Panc1 (cell line): ENCODE measurements around the gene PLEKHG2. TPM values are rescaled to one million over a fixed set of nuclear protein-coding genes. Genes with fewer than 3 reads are reported as not detected.

Experiments
- ATAC-seq: fragments of 200-7000 bp; cut with Tn5 transposase; 2 replicates; pipeline ENCODE4 v1.9.1; 2020; ENCODE audit warnings: mild to moderate bottlenecking, moderate library complexity
- BruUV-seq: library from RNA; stranded (reverse); fragments of 400-500 nt; replicated peaks from 2 replicates; lab custom pipeline; 2021; lab: Mats Ljungman, UMichigan
- CTCF ChIA-PET: fragments of 300-600 bp; sonication (Branson Sonifier 250); formaldehyde crosslinking; loops from one replicate; lab custom pipeline; 2022; ENCODE audit warnings: antibody characterized with exemption; lab: Charles Lee
- POLR2A ChIA-PET: fragments of 300-600 bp; sonication (Branson Sonifier 250); formaldehyde crosslinking; loops from one replicate; lab custom pipeline; 2022; ENCODE audit warnings: antibody characterized with exemption; lab: Charles Lee
- DNase-seq: peaks from one replicate; pipeline ENCODE4 v3.0.0-alpha.2; 2010; ENCODE audit warnings: low read depth, low spot score
- H3K27ac ChIP-seq: 2 replicates; pipeline ENCODE4 v1.5.1; 2011; ENCODE audit warnings: mild to moderate bottlenecking, low read length, inconsistent platforms
- H3K27me3 ChIP-seq: fragments of 200-500 bp; sonication (Bioruptor generic); 2 replicates; pipeline ENCODE4 v1.6.0; 2014; ENCODE audit warnings: low read length, inconsistent platforms; ENCODE audit not compliant: control insufficient read depth, insufficient read depth
- H3K36me3 ChIP-seq: fragments of 200-500 bp; sonication (Bioruptor generic); 2 replicates; pipeline ENCODE4 v1.5.1; 2014; ENCODE audit warnings: inconsistent platforms, mild to moderate bottlenecking, low read length, moderate library complexity; ENCODE audit not compliant: control insufficient read depth, insufficient read depth
- H3K4me1 ChIP-seq: 2 replicates; pipeline ENCODE4 v1.5.1; 2011; ENCODE audit warnings: inconsistent platforms, mild to moderate bottlenecking, low read length, moderate library complexity; ENCODE audit not compliant: control insufficient read depth, insufficient read depth
- H3K4me3 ChIP-seq, 2 experiments: 2 replicates each; pipeline ENCODE4 v1.5.1; 2011 to 2012; ENCODE audit warnings: low read depth in 2 of 2, low read length in 2 of 2, mild to moderate bottlenecking in 2 of 2, inconsistent platforms in 1 of 2, moderate library complexity in 1 of 2
- H3K9me3 ChIP-seq: fragments of 200-500 bp; sonication (Bioruptor generic); 2 replicates; pipeline ENCODE4 v1.5.1; 2014; ENCODE audit warnings: low read depth, mild to moderate bottlenecking, inconsistent platforms, low read length, moderate library complexity; ENCODE audit not compliant: control insufficient read depth, insufficient read depth
- CTCF ChIP-seq: fragments of 450-650 bp; IDR thresholded peaks from 2 replicates; pipeline ENCODE4 v1.5.1; 2017; ENCODE audit warnings: mild to moderate bottlenecking
- POLR2AphosphoS5 ChIP-seq: IDR thresholded peaks from 2 replicates; pipeline ENCODE4 v1.6.1; 2012; ENCODE audit warnings: mild to moderate bottlenecking, low read depth, low read length, moderate library complexity
- REST ChIP-seq, 2 experiments: IDR thresholded peaks; 2 replicates each; pipeline ENCODE4 v1.6.1; 2011 to 2012; ENCODE audit warnings: low read depth in 2 of 2, control low read depth in 1 of 2, low read length in 1 of 2, mild to moderate bottlenecking in 1 of 2, moderate library complexity in 1 of 2; ENCODE audit not compliant: insufficient read depth in 1 of 2
- SIN3A ChIP-seq: IDR thresholded peaks from 2 replicates; pipeline ENCODE4 v1.6.1; 2012; ENCODE audit warnings: low read depth, mild to moderate bottlenecking, low read length, moderate library complexity, borderline replicate concordance; ENCODE audit not compliant: insufficient read depth
- TCF7L2 ChIP-seq: IDR thresholded peaks from 2 replicates; pipeline ENCODE4 v1.6.1; 2011; ENCODE audit warnings: mild to moderate bottlenecking, low read depth, low read length, inconsistent platforms
- in situ Hi-C: cut with HindIII; loops from 2 replicates; pipeline ENCODE4 v1.10.0; 2016; ENCODE audit warnings: low sequenced_read_pairs, low pct_unique_long_range_greater_than_20kb
- intact Hi-C: fragments of 100-400 bp; cut with micrococcal nuclease; formaldehyde crosslinking; loops from one replicate; pipeline ENCODE4 v1.10.0; 2022; ENCODE audit not compliant: unreplicated experiment
- total RNA-seq: library from RNA; stranded (reverse); gene quantifications from one replicate; pipeline ENCODE4 v1.2.1, GENCODE V29; 2021; ENCODE audit not compliant: unreplicated experiment

Gene PLEKHG2
- total RNA-seq, 1 experiment from 2014 or later: 1,988 TPM

- Histone ChIP-seq H3K27me3 (no peaks in the 10 kb centered on the region), H3K4me1 (peaks cover 89% of the 10 kb centered on the region), H3K36me3 (no peaks in the 10 kb centered on the region), H3K4me3 (peak overlapping the region; percentile 34 to 55; a peak in 3 of 4 replicates), H3K9me3 (no peaks in the 10 kb centered on the region), H3K27ac (peak overlapping the region; percentile 90)
- ATAC-seq (peak; percentile 13), DNase-seq (peak; percentile 91)
- in situ Hi-C loops: no loop called here
- ChIA-PET CTCF (interaction anchor here (0.6 to 7.4 kb wide), 14 partner anchors 10 to 753 kb away, joined by 3 to 280 read pairs (median 7); partner anchors contain the start of genes MED29, PAF1, PLEKHG2 and RPS16), POLR2A (interaction anchor here (0.5 to 15.7 kb wide), 22 partner anchors 7 to 762 kb away, joined by 3 to 524 read pairs (median 4); partner anchors contain the start of genes IFNL1, MED29, PAF1 and PLEKHG2)
- BruUV-seq: no TSS peak
- no peak for TF ChIP-seq TCF7L2
- no peak for TF ChIP-seq SIN3A
- no peak for TF ChIP-seq POLR2AphosphoS5
- TF ChIP-seq REST (IDR thresholded peaks at IDR 0.05; ENCODE audit: insufficient read depth in 1 of 2, low read depth in 2 of 2, low read length in 1 of 2): no peak
- TF ChIP-seq CTCF: no peak
- intact Hi-C loops: no loop called here
These were observed 10.7 kb upstream of the PLEKHG2 start for GRCh38 chr19:39401549-39402345.

DNA sequence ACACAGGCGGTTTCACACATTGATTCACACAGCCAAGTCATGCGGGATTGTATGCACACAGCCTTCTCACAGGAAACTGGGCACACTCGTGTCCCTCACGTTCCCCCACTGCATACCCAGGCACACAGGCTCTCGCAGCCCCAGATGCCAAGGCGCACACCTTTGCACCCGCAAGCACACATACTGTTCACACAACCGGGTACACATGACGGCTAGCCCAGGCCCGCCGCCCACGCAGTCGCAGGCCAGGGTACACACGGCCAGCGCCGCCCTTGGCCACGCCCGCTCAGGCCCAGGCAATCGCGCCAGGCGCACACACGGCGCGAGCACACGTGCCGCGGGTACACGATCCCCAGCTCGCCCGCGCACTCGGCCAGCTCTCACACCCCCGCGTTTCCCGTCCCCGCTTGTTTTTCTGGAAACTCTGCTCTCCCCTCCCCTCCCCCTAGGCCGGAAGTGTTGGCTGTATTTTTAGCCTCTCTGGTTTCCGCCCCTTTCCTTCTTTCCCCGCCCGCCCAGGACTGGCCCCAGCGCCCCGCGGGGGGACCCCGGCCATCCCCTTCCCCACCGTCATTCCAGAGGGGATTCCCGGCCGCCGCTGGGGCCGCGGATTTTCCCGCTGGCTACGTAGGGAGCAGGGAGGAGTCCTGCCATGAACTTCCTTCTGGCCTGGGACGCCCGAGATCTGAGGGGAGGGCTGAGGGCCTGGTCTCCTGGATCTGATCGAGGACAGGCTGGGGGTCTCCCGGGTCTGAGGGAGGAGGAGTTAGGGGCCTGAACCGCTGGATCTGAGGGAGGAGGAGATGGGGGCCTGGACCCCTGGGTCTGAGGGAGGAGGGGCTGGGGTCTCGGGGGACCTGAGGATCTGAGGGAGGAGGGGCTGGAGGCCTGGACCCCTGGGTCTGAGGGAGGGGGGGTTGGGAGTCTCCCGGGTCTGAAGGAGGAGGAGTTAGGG, 9.8 kb upstream of the PLEKHG2 start:
- ChIA-PET CTCF (interaction anchor here (0.6 to 7.4 kb wide), 12 partner anchors 9 to 802 kb away, joined by 3 to 280 read pairs (median 7); partner anchors contain the start of genes PLEKHG2, RPS16 and SAMD4B), POLR2A (interaction anchor here (0.5 to 15.7 kb wide), 23 partner anchors 9 to 130 kb away, joined by 3 to 524 read pairs (median 6); partner anchors contain the start of genes EID2B, MED29, PAF1 and PLEKHG2)
- ATAC-seq (peak; percentile 39), DNase-seq (peak; percentile 100)
- peaks cover 81% of the 10 kb centered on the region for H3K4me1 ChIP-seq
- H3K27ac ChIP-seq: peak overlapping the region; percentile 90
- in situ Hi-C loops (no loop called here), intact Hi-C loops (no loop called here)
- H3K4me3 ChIP-seq: peak overlapping the region; percentile 34 to 55
- H3K9me3 ChIP-seq: no peaks in the 10 kb centered on the region
- no peaks in the 10 kb centered on the region for H3K27me3 ChIP-seq
- BruUV-seq: TSS peak; percentile 53
- H3K36me3 ChIP-seq: no peaks in the 10 kb centered on the region
- TF ChIP-seq CTCF (no peak), SIN3A (no peak), TCF7L2 (no peak), REST (IDR thresholded peaks at IDR 0.05; ENCODE audit: insufficient read depth in 1 of 2, low read depth in 2 of 2, low read length in 1 of 2) (no peak), POLR2AphosphoS5 (no peak)
